ENCODE measurements around the gene EXOC4. TPM values are rescaled to one million over a fixed set of nuclear protein-coding genes. Genes with fewer than 3 reads are reported as not detected.

EXOC4 gene
- total and polyA plus RNA-seq, 7 experiments from 2014 or later, result 44.1 to 106 (median 74.2) TPM

DNA sequence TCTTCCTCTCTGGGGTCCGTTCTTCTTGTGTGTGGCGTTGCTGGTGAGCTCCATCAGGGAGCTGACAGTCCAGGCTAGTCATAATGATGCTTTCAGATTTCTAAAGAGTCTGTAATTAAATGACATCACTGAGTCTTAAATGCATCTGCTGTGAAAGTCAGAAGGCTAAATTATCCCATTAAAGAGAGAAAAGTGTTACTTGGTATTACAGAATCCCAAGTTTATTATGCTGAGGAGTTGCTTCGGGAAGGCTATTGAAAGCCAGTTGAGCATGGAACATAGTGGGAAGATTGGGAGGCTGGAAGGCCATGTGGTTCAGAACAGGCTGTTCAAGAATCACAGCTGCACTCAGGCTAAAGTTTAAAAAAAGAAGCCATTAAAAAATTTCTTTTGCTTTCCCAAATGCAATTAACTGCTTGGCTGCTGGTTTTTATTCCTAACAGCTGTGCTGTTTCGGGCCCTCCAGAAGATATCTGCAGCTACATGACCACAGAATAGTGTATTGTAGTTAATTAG is 531.7 kb downstream of the EXOC4 start:
- Histone ChIP-seq H3K4me3 (ENCODE audit: low read length) (no peak overlapping the region), H3K27me3 (ENCODE audit: control insufficient read depth in 2 of 2, insufficient read depth in 2 of 2, low read length in 2 of 2) (no peaks in the 10 kb centered on the region), H3K9me3 (ENCODE audit: control insufficient read depth in 2 of 3, low read length in 3 of 3) (no peaks in the 10 kb centered on the region), H3K27ac (ENCODE audit: low read depth, low read length) (no peak overlapping the region), H3K4me1 (ENCODE audit: control insufficient read depth in 2 of 2, insufficient read depth in 2 of 2, low read length in 2 of 2) (no peaks in the 10 kb centered on the region), H3K36me3 (ENCODE audit: control insufficient read depth in 2 of 3, insufficient read depth in 3 of 3, low read length in 3 of 3) (no peaks in the 10 kb centered on the region)
- H3K27me3 Mint-ChIP-seq, result no peaks in the 10 kb centered on the region
- intact Hi-C loops (cut with micrococcal nuclease), result no loop called here
- ChIA-PET POLR2A (no interaction called here), CTCF (no interaction called here)
- no peak overlapping the region for H3K4me3 Mint-ChIP-seq
- ATAC-seq (no peak), DNase-seq (no peak)
- H3K36me3 Mint-ChIP-seq, result peaks cover 0 to 37% (median 22%) of the 10 kb centered on the region in 5 donors
- peaks cover 0 to 7% (median 0%) of the 10 kb centered on the region in 11 donors for H3K9me3 Mint-ChIP-seq
- H3K27ac Mint-ChIP-seq, result no peak overlapping the region
- H3K4me1 Mint-ChIP-seq, result peaks cover 0 to 2% (median 0%) of the 10 kb centered on the region in 7 donors

DNA sequence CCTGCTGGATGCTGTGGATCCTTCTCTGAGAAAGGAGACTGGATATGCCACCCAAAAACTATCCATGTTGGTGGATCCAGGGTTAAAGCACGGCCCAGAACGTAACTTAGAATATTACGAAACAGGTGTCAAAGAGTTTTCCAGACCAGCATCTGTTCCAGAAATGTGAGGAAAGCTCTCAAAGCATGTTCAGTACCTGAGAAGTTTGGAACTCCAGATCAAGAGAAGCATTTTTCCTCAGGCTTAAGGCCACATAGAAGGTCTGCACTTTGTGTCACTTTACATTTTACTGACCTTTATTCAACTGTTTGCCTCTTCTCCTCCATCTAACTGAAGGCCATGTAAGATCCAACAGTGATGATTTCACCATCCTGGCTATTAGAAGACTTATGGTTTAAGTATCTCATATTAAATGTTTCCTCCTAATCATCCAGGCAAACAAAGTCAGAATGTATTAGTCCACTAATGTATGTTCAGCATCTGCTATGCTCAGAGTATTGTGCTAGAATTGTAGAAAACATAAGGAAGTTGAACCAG is 533.6 kb downstream of the EXOC4 start:
- no peaks in the 10 kb centered on the region for H3K27me3 Mint-ChIP-seq
- H3K9me3 ChIP-seq (ENCODE audit: control insufficient read depth in 2 of 3, low read length in 3 of 3), result no peaks in the 10 kb centered on the region
- no peaks in the 10 kb centered on the region for H3K4me1 ChIP-seq (ENCODE audit: control insufficient read depth in 2 of 2, insufficient read depth in 2 of 2, low read length in 2 of 2)
- H3K4me3 ChIP-seq (ENCODE audit: low read length), result no peak overlapping the region
- ATAC-seq, result no peak
- H3K4me3 Mint-ChIP-seq, result no peak overlapping the region
- H3K27ac Mint-ChIP-seq, result no peak overlapping the region
- no peak overlapping the region for H3K27ac ChIP-seq (ENCODE audit: low read depth, low read length)
- no peaks in the 10 kb centered on the region for H3K4me1 Mint-ChIP-seq
- no peaks in the 10 kb centered on the region for H3K27me3 ChIP-seq (ENCODE audit: control insufficient read depth in 2 of 2, insufficient read depth in 2 of 2, low read length in 2 of 2)
- peaks cover 0 to 3% (median 0%) of the 10 kb centered on the region in 11 donors for H3K9me3 Mint-ChIP-seq
- POLR2A ChIA-PET, result no interaction called here
- H3K36me3 ChIP-seq (ENCODE audit: control insufficient read depth in 2 of 3, insufficient read depth in 3 of 3, low read length in 3 of 3), result no peaks in the 10 kb centered on the region
- intact Hi-C loops (cut with micrococcal nuclease), result no loop called here
- peaks cover 0 to 41% (median 20%) of the 10 kb centered on the region in 5 donors for H3K36me3 Mint-ChIP-seq
- DNase-seq, result no peak
- CTCF ChIA-PET, result no interaction called here

DNA sequence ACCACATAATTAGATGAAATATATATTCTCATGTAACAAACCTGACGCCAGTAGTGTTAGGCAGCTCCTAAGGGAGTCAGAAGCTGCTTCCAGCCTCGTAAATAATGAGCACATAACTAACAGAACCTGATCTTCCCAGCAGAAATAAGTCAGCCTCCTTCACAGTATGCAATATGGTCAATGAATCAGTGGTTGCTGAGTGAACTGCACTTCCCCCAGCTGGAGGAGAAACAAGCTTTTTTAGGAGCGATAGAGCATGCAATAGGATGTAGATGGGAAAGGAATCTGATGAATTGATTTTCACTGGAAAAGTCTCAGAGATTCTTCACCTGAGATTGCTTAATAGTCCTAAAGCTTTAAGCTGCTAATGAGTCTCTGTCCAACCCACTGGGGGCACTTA is 537.1 kb downstream of the EXOC4 start:
- POLR2A ChIA-PET, result no interaction called here
- no peak for ATAC-seq
- Mint-ChIP-seq H3K9me3 (peaks cover 0 to 3% (median 0%) of the 10 kb centered on the region in 11 donors), H3K27ac (no peak overlapping the region), H3K36me3 (peaks cover 0 to 51% (median 28%) of the 10 kb centered on the region in 5 donors), H3K27me3 (no peaks in the 10 kb centered on the region), H3K4me3 (no peak overlapping the region), H3K4me1 (no peaks in the 10 kb centered on the region)
- Histone ChIP-seq H3K9me3 (ENCODE audit: control insufficient read depth in 2 of 3, low read length in 3 of 3) (no peaks in the 10 kb centered on the region), H3K27me3 (ENCODE audit: control insufficient read depth in 2 of 2, insufficient read depth in 2 of 2, low read length in 2 of 2) (no peaks in the 10 kb centered on the region), H3K36me3 (ENCODE audit: control insufficient read depth in 2 of 3, insufficient read depth in 3 of 3, low read length in 3 of 3) (no peaks in the 10 kb centered on the region), H3K4me3 (ENCODE audit: low read length) (no peak overlapping the region), H3K27ac (ENCODE audit: low read depth, low read length) (no peak overlapping the region), H3K4me1 (ENCODE audit: control insufficient read depth in 2 of 2, insufficient read depth in 2 of 2, low read length in 2 of 2) (no peaks in the 10 kb centered on the region)
- intact Hi-C loops (cut with micrococcal nuclease), result no loop called here
- CTCF ChIA-PET, result no interaction called here
- DNase-seq, result no peak

DNA sequence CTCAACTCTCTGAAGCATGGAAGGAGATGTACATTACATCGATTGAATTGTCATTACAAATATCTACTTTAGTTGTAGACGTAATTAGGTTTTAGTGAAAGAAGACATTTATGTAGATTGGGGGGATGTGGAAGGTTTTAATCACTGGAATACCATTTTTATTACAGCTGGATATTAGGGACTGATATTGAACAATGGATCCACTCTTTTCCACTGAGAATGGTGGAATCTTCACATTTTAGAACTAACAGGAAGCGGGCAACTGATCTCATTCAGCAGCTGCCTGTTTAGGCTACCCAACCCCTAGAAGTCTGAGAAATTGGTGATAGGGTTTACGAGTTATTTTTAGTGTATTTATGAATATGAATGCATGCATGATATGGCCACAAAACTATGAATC is 538.0 kb downstream of the EXOC4 start:
- Histone ChIP-seq H3K4me1 (ENCODE audit: control insufficient read depth in 2 of 2, insufficient read depth in 2 of 2, low read length in 2 of 2) (no peaks in the 10 kb centered on the region), H3K9me3 (ENCODE audit: control insufficient read depth in 2 of 3, low read length in 3 of 3) (no peaks in the 10 kb centered on the region), H3K27me3 (ENCODE audit: control insufficient read depth in 2 of 2, insufficient read depth in 2 of 2, low read length in 2 of 2) (no peaks in the 10 kb centered on the region), H3K4me3 (ENCODE audit: low read length) (no peak overlapping the region), H3K27ac (ENCODE audit: low read depth, low read length) (no peak overlapping the region), H3K36me3 (ENCODE audit: control insufficient read depth in 2 of 3, insufficient read depth in 3 of 3, low read length in 3 of 3) (no peaks in the 10 kb centered on the region)
- DNase-seq (no peak), ATAC-seq (no peak)
- ChIA-PET POLR2A (no interaction called here), CTCF (no interaction called here)
- Mint-ChIP-seq H3K27ac (no peak overlapping the region), H3K9me3 (peaks cover 0 to 3% (median 0%) of the 10 kb centered on the region in 11 donors), H3K27me3 (no peaks in the 10 kb centered on the region), H3K36me3 (peaks cover 0 to 47% (median 28%) of the 10 kb centered on the region in 5 donors), H3K4me1 (no peaks in the 10 kb centered on the region), H3K4me3 (no peak overlapping the region)
- intact Hi-C loops (cut with micrococcal nuclease), result no loop called here

DNA sequence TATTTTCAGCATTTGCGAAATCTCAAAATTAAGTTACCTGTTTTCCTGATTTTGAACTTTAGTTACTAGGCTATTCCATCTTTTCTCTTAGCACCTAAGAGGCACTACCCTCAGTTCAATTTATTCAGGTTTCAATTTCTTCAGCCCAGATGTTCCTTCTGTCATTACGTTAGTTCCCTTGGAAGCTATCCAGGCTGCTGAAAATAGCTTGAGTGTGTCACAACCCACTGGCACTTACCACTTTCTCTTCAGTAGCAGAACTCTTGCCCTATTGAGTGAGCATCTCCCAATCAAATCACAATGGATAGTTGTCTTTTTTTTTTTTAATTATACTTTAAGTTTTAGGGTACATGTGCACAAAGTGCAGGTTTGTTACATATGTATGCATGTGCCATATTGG is 541.6 kb downstream of the EXOC4 start:
- DNase-seq (no peak), ATAC-seq (no peak)
- Histone ChIP-seq H3K4me1 (ENCODE audit: control insufficient read depth in 2 of 2, insufficient read depth in 2 of 2, low read length in 2 of 2) (no peaks in the 10 kb centered on the region), H3K27me3 (ENCODE audit: control insufficient read depth in 2 of 2, insufficient read depth in 2 of 2, low read length in 2 of 2) (no peaks in the 10 kb centered on the region), H3K36me3 (ENCODE audit: control insufficient read depth in 2 of 3, insufficient read depth in 3 of 3, low read length in 3 of 3) (no peaks in the 10 kb centered on the region), H3K4me3 (ENCODE audit: low read length) (no peak overlapping the region), H3K27ac (ENCODE audit: low read depth, low read length) (no peak overlapping the region), H3K9me3 (ENCODE audit: control insufficient read depth in 2 of 3, low read length in 3 of 3) (no peaks in the 10 kb centered on the region)
- Mint-ChIP-seq H3K27ac (no peak overlapping the region), H3K4me1 (peaks cover 0 to 2% (median 0%) of the 10 kb centered on the region in 7 donors), H3K9me3 (peaks cover 0 to under 1% (median 0%) of the 10 kb centered on the region in 11 donors), H3K27me3 (no peaks in the 10 kb centered on the region), H3K36me3 (peaks cover 0 to 35% (median 15%) of the 10 kb centered on the region in 5 donors), H3K4me3 (no peak overlapping the region)
- ChIA-PET POLR2A (no interaction called here), CTCF (no interaction called here)
- intact Hi-C loops (cut with micrococcal nuclease), result no loop called here

DNA sequence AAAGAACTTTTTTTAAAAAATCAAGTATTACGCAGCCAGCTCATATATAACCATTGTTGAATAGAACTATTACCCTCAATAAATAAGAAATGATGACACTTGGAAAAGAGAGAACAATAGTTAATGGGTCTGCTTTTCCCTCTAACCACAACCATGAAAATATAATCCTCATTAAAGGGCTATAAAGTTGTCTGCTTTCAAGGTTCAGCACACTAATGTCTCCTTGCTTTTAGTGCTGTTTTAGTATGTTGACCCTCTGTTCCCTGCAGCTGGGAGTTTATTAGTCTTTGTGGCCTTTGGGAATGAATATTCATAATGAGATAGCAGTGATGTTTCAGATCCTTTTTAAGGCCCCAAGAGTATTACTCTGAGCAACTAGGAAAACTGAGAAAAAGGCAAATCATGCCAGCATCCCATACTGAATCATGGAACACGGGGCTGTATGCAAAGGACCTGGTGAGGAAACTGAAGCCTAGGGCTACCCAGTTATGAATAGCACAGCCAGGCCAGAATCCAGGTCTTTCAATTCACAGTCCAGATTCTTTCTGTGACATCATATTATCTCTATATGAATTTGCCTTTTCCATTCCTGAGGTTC is 542.3 kb downstream of the EXOC4 start:
- Mint-ChIP-seq H3K9me3 (no peaks in the 10 kb centered on the region), H3K4me1 (peaks cover 0 to 2% (median 0%) of the 10 kb centered on the region in 7 donors), H3K27me3 (no peaks in the 10 kb centered on the region), H3K27ac (no peak overlapping the region), H3K36me3 (peaks cover 0 to 31% (median 15%) of the 10 kb centered on the region in 5 donors), H3K4me3 (no peak overlapping the region)
- no peak overlapping the region for H3K27ac ChIP-seq (ENCODE audit: low read depth, low read length)
- ATAC-seq (no peak), DNase-seq (no peak)
- H3K9me3 ChIP-seq (ENCODE audit: control insufficient read depth in 2 of 3, low read length in 3 of 3), result no peaks in the 10 kb centered on the region
- no peak overlapping the region for H3K4me3 ChIP-seq (ENCODE audit: low read length)
- POLR2A ChIA-PET, result no interaction called here
- no peaks in the 10 kb centered on the region for H3K27me3 ChIP-seq (ENCODE audit: control insufficient read depth in 2 of 2, insufficient read depth in 2 of 2, low read length in 2 of 2)
- intact Hi-C loops (cut with micrococcal nuclease), result no loop called here
- CTCF ChIA-PET, result no interaction called here
- H3K4me1 ChIP-seq (ENCODE audit: control insufficient read depth in 2 of 2, insufficient read depth in 2 of 2, low read length in 2 of 2), result no peaks in the 10 kb centered on the region
- H3K36me3 ChIP-seq (ENCODE audit: control insufficient read depth in 2 of 3, insufficient read depth in 3 of 3, low read length in 3 of 3), result no peaks in the 10 kb centered on the region

All from naive thymus-derived CD4-positive, alpha-beta T cell (primary cell).